Mesenteric fat pad (tissue), 1 donor: ENCODE measurements around the gene APIP. TPM values are rescaled to one million over a fixed set of nuclear protein-coding genes. Genes with fewer than 3 reads are reported as not detected.

Experiments used
- DNase-seq: peaks from one replicate; pipeline ENCODE4 v3.0.0-alpha.2; 2020; ENCODE audit warnings: low spot score
- microRNA-seq: library from miRNA; unstranded; fragments of <30 nt; microRNA quantifications from one replicate; pipeline ENCODE4 v1.2.0, GENCODE V29; 2020; ENCODE audit warnings: borderline number of aligned reads
- total RNA-seq: library from RNA; stranded (reverse); fragmentation: NEBNext Ultra II Directional; extraction: Animal tissue kit (Norgen Biotek cat#: 25700); gene quantifications from one replicate; pipeline ENCODE4 v1.2.1, GENCODE V29; 2021
- donor health status: DM: yes; HTN: yes; CAD: no.

Gene APIP
- total RNA-seq, 1 donor from 2014 or later = 56.4 TPM

DNA sequence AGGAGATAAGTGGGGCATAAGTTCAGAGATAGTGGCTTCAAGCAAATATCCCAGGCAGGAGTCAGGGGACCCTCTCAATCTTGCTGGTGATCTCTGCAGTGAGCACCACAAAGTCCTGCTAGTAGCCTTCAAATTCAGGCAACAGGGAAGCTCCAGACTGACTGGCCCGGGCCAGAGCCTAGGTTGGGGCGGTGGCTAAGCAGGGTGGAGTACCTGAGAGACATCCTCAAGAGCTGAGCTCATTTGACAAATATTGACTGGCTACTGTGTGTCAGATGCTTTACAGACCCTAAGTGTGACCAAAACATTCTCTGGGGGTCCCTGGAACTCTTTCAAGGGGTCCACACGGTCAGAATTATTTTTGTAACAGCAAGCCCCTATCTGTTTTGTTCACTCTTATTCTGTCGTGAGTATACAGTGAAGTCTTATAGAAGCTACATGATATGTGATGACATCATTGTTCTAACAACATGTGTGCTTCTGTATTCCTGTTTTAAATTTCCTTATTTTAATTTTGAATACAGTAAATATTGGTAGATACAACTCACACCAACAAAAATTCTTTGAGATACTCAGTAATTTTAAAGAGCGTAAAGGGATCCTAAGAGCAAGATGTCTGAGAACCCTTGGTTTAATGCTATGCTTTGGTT, 71.6 kb downstream of the APIP start:
- no peak for DNase-seq

DNA sequence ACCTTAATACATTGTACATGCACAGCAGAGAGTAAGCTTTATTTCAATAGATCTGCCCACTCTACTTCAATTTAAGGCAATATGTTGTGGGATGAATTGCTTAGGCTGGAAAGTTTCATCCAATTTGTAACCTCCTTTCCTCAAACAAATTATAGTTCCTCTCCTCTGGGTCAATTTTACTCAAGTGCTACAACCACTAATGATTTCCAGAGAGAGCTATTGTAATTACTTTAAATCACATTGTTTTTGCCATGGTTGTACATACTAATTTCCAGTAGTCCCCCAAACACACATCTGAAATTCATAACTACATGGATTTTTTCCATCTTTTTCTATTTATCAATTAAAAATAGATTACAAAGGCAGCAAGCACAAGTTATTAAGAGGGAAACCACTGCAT, 72.9 kb downstream of the APIP start:
- no peak for DNase-seq

DNA sequence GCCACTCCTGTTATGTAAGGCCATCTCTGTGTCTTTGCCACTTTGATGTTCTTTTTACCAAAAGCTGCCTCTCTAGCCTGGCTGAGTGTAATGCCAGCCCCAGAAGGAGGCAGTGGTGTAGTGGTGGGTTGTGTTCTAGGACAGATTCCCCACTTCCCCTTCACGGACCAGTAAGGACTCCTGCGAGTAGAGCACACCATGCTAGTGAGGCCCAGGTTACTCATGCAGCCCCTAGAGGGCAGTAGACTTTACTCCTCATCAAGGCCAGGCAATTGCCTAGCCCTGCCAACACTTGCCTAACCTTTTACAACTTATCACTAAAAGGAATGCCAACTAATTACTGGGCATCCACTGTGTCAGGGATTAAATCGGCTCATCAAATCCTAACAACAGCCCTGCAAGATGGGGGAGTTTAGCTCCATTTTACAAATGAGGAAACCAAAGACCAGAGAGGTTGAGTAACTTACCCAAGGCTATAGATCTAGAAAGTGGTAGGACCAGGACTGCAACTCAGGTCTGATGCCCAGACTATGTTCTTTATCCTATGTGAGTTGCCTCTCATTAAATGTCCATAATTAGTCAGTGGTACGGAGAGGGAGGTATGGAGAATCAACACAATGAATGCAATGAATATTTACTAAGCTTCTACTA, 75.3 kb downstream of the APIP start:
- no peak for DNase-seq

DNA sequence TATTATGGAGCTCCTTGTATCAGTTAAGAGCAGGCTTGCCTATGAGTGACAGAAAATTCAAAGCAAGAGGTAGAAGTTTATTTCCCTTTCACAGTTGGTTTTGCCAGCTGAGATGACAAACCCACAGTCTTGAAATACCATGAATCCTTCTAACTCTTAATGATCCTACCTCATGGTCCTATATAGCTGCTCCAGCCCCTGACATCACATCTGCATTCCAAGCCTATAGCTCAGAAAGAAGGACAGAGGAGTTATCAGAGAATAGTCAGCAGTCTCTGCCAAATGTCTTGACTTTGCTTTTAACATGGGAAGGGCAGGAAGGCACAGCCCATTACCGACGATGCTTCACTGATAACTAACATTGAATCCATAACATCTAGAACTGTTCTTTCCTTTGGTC, 76.2 kb downstream of the APIP start:
- DNase-seq = no peak

- no peak for DNase-seq
Measured at GRCh38 chr11:34836958-34837856, 79.0 kb downstream of the APIP start.

DNA sequence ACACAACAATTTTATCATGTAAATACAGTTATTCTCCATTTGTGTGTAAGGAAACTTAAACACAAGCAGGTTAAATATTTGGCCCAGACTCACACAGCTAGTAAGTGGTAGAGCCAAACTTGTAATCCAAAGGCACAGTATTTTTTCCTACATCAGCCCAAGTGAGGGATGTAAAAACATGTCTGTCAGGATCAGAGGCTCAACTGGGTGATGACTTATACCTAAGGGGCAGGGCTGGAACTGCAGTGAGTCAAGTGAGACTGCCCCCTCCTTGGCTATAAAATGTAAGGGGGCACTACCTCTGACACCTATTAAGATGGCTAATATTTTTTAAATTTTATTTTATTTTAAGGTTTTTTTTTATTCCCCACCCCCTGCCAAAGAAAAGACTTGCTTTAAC, 82.6 kb downstream of the APIP start:
- no peak for DNase-seq

Small RNA genes within 50 kb of the gene (microRNA-seq; reads per million reads assigned to microRNA genes)
- 4.4 reads per million for gene MIR1343

Other genes with a start within 250 kb of the APIP start
- gene PDHX, start 239 bp upstream of the APIP start, total RNA-seq = 57.9 TPM
- gene CD44, start 222.8 kb upstream of the APIP start, total RNA-seq = 280 TPM